Measurements from ENCODE around the gene TMEM132D.

Gene TMEM132D

DNA sequence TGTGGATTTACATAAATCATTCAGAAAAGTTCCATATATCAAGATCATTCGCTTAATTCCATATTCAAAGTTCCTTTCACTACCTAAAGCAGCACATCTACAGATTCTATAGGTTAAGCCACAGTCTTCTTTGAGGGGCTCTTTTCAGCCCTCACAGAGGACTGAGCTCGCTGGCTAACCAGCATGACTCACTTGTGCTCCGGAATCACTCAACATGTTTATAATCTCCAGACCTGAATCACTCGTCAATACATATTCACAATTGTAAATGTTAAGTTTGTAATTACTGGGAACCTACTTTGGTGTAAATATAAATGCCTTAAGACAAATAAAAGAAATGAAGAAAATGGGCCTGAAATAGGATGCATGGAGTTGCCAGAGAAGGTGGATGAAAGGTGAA lies 315.7 kb downstream of the TMEM132D start:
- H3K4me1 ChIP-seq (ENCODE audit: low read depth, poor library complexity, severe bottlenecking), result no peaks in the 10 kb centered on the region
- no peak overlapping the region for H3K9ac ChIP-seq
- H3K79me2 ChIP-seq (ENCODE audit: insufficient read depth, low read depth), result no peaks in the 10 kb centered on the region
- H2AFZ ChIP-seq (ENCODE audit: low read depth), result no peak overlapping the region
- TF ChIP-seq, protein P1, sequence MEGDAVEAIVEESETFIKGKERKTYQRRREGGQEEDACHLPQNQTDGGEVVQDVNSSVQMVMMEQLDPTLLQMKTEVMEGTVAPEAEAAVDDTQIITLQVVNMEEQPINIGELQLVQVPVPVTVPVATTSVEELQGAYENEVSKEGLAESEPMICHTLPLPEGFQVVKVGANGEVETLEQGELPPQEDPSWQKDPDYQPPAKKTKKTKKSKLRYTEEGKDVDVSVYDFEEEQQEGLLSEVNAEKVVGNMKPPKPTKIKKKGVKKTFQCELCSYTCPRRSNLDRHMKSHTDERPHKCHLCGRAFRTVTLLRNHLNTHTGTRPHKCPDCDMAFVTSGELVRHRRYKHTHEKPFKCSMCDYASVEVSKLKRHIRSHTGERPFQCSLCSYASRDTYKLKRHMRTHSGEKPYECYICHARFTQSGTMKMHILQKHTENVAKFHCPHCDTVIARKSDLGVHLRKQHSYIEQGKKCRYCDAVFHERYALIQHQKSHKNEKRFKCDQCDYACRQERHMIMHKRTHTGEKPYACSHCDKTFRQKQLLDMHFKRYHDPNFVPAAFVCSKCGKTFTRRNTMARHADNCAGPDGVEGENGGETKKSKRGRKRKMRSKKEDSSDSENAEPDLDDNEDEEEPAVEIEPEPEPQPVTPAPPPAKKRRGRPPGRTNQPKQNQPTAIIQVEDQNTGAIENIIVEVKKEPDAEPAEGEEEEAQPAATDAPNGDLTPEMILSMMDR (conservative IDR thresholded peaks at IDR 0.05; ENCODE audit: low read depth, low read length), result no peak
- H3K27me3 ChIP-seq (ENCODE audit: insufficient read depth, low read depth), result no peaks in the 10 kb centered on the region
- H3K4me3 ChIP-seq (IDR thresholded peaks at IDR 0.05; ENCODE audit: insufficient read depth, low read depth, low read length), result no peak overlapping the region
- H3K36me3 ChIP-seq (ENCODE audit: insufficient read depth), result no peaks in the 10 kb centered on the region
- no peaks in the 10 kb centered on the region for H4K20me1 ChIP-seq (ENCODE audit: insufficient read depth)
- no peak overlapping the region for H3K4me2 ChIP-seq
- no peak overlapping the region for H3K27ac ChIP-seq

GRCh38 chr12:129585296-129585695 lies 318.5 kb downstream of the TMEM132D start:
- TF ChIP-seq, protein P1 (conservative IDR thresholded peaks at IDR 0.05; ENCODE audit: low read depth, low read length), result no peak

DNA sequence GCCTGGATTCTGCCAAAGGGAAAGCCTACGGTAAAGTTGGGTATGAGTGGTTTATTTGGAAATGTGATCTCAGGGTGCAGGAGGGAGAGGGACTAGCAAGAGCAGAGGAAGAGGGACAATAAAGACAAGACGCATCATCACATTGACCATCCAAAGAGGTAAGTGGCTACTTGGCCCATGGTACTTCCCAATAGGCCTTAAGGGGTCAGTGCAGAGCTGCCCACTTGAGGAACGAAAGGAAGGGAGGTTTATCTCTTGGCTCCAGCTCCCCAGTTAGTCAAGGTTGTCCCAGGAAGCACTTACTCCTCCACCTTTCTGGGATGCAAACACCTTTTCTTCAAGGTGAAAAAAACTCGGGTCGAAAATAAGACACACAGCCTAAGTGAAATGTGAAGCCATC lies 323.9 kb downstream of the TMEM132D start:
- Histone ChIP-seq H3K79me2 (ENCODE audit: insufficient read depth, low read depth) (no peaks in the 10 kb centered on the region), H2AFZ (ENCODE audit: low read depth) (no peak overlapping the region), H3K27ac (no peak overlapping the region), H3K27me3 (ENCODE audit: insufficient read depth, low read depth) (no peaks in the 10 kb centered on the region), H3K4me1 (ENCODE audit: low read depth, poor library complexity, severe bottlenecking) (no peaks in the 10 kb centered on the region), H3K4me2 (no peak overlapping the region), H4K20me1 (ENCODE audit: insufficient read depth) (no peaks in the 10 kb centered on the region), H3K4me3 (IDR thresholded peaks at IDR 0.05; ENCODE audit: insufficient read depth, low read depth, low read length) (no peak overlapping the region), H3K36me3 (ENCODE audit: insufficient read depth) (no peaks in the 10 kb centered on the region), H3K9ac (no peak overlapping the region)
- TF ChIP-seq, protein P1 (conservative IDR thresholded peaks at IDR 0.05; ENCODE audit: low read depth, low read length), result no peak

More at GRCh38 chr12:129585296-129585695, 318.5 kb downstream of the TMEM132D start:
- no peak overlapping the region for H3K4me3 ChIP-seq (IDR thresholded peaks at IDR 0.05; ENCODE audit: insufficient read depth, low read depth, low read length)
- H3K4me1 ChIP-seq (ENCODE audit: low read depth, poor library complexity, severe bottlenecking), result no peaks in the 10 kb centered on the region
- no peak overlapping the region for H3K27ac ChIP-seq
- no peak overlapping the region for H2AFZ ChIP-seq (ENCODE audit: low read depth)
- H3K4me2 ChIP-seq, result no peak overlapping the region
- no peaks in the 10 kb centered on the region for H4K20me1 ChIP-seq (ENCODE audit: insufficient read depth)
- H3K27me3 ChIP-seq (ENCODE audit: insufficient read depth, low read depth), result no peaks in the 10 kb centered on the region
- H3K36me3 ChIP-seq (ENCODE audit: insufficient read depth), result no peaks in the 10 kb centered on the region
- no peaks in the 10 kb centered on the region for H3K79me2 ChIP-seq (ENCODE audit: insufficient read depth, low read depth)
- H3K9ac ChIP-seq, result no peak overlapping the region

- Histone ChIP-seq H3K79me2 (ENCODE audit: insufficient read depth, low read depth) (no peaks in the 10 kb centered on the region), H3K9ac (no peak overlapping the region), H3K27me3 (ENCODE audit: insufficient read depth, low read depth) (no peaks in the 10 kb centered on the region), H3K36me3 (ENCODE audit: insufficient read depth) (no peaks in the 10 kb centered on the region), H3K4me1 (ENCODE audit: low read depth, poor library complexity, severe bottlenecking) (peaks cover 11% of the 10 kb centered on the region), H2AFZ (ENCODE audit: low read depth) (no peak overlapping the region), H3K27ac (no peak overlapping the region), H3K4me2 (no peak overlapping the region), H3K4me3 (IDR thresholded peaks at IDR 0.05; ENCODE audit: insufficient read depth, low read depth, low read length) (no peak overlapping the region), H4K20me1 (ENCODE audit: insufficient read depth) (no peaks in the 10 kb centered on the region)
- TF ChIP-seq, protein P1 (conservative IDR thresholded peaks at IDR 0.05; ENCODE audit: low read depth, low read length), result no peak
Measured at GRCh38 chr12:129571901-129572494, 331.8 kb downstream of the TMEM132D start.
